ENCODE results near the gene KLHL33. TPM values are rescaled to one million over a fixed set of nuclear protein-coding genes. Genes with fewer than 3 reads are reported as not detected.

KLHL33 gene
- total RNA-seq, 4 donors from 2014 or later: 0.27 to 2.0 (median 0.36) TPM

DNA sequence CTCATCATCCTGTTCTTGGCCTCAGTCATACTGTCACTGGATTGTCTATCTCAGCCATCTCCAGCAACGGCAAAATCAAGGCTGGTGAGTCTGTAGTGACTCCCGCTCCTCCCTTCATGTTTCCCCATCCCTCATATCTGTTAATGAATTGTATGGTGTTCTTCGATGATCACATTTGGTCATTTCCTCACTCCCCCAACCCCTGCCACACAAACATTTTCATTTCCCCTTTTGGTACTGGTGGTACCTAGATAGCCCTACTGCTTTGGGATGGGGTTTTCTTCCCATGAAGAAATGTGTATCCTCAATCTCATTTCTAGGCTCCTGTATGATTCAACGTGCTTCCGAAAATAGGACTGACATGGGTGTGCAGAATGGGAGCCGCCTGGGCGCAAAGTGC is 2.7 kb upstream of the KLHL33 start:
- Histone ChIP-seq H3K36me3 (no peaks in the 10 kb centered on the region), H3K4me3 (replicated peaks in 1 of 3) (no peak overlapping the region), H3K4me1 (peaks cover 5 to 14% of the 10 kb centered on the region in 2 donors), H3K27me3 (no peaks in the 10 kb centered on the region), H3K9me3 (no peaks in the 10 kb centered on the region), H3K27ac (no peak overlapping the region)
- DNase-seq: no peak
- WGBS, 2 donors: 90 to 93% methylated on average over 7 of the region's 7 CpGs
- intact Hi-C loops (cut with DNase I): no loop called here
- TF ChIP-seq POLR2A (IDR thresholded peaks at IDR 0.05): no peak
- TF ChIP-seq, protein P1, sequence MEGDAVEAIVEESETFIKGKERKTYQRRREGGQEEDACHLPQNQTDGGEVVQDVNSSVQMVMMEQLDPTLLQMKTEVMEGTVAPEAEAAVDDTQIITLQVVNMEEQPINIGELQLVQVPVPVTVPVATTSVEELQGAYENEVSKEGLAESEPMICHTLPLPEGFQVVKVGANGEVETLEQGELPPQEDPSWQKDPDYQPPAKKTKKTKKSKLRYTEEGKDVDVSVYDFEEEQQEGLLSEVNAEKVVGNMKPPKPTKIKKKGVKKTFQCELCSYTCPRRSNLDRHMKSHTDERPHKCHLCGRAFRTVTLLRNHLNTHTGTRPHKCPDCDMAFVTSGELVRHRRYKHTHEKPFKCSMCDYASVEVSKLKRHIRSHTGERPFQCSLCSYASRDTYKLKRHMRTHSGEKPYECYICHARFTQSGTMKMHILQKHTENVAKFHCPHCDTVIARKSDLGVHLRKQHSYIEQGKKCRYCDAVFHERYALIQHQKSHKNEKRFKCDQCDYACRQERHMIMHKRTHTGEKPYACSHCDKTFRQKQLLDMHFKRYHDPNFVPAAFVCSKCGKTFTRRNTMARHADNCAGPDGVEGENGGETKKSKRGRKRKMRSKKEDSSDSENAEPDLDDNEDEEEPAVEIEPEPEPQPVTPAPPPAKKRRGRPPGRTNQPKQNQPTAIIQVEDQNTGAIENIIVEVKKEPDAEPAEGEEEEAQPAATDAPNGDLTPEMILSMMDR (IDR thresholded peaks at IDR 0.05): no peak

DNA sequence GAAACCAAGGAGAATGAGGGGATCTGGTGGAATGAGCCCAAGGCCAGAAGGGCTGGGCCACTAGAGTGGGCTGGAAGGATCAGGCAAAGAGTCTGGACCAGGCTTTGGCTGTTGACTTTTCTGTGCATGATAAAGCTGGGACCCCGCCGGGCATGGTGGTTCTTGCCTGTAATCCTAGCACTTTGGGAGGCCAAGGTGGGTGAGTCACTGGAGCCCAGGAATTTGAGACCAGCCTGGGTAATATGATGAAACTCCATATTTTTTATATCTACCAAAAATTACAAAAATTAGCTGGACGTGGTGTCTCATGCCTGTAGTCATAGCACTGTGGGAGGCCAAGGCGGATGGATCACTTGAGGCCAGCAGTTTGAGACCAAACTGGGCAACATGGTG is 393 bp upstream of the KLHL33 start:
- Histone ChIP-seq H3K36me3 (no peaks in the 10 kb centered on the region), H3K27ac (no peak overlapping the region), H3K4me1 (peaks cover 5 to 9% of the 10 kb centered on the region in 2 donors), H3K9me3 (no peaks in the 10 kb centered on the region), H3K27me3 (no peaks in the 10 kb centered on the region), H3K4me3 (replicated peaks in 1 of 3) (no peak overlapping the region)
- 95 to 99% methylated on average over 4 of the region's 4 CpGs for WGBS, 2 donors
- DNase-seq: no peak
- intact Hi-C loops (cut with DNase I): no loop called here
- TF ChIP-seq, protein P1 (IDR thresholded peaks at IDR 0.05): no peak
- no peak for TF ChIP-seq POLR2A (IDR thresholded peaks at IDR 0.05)

DNA sequence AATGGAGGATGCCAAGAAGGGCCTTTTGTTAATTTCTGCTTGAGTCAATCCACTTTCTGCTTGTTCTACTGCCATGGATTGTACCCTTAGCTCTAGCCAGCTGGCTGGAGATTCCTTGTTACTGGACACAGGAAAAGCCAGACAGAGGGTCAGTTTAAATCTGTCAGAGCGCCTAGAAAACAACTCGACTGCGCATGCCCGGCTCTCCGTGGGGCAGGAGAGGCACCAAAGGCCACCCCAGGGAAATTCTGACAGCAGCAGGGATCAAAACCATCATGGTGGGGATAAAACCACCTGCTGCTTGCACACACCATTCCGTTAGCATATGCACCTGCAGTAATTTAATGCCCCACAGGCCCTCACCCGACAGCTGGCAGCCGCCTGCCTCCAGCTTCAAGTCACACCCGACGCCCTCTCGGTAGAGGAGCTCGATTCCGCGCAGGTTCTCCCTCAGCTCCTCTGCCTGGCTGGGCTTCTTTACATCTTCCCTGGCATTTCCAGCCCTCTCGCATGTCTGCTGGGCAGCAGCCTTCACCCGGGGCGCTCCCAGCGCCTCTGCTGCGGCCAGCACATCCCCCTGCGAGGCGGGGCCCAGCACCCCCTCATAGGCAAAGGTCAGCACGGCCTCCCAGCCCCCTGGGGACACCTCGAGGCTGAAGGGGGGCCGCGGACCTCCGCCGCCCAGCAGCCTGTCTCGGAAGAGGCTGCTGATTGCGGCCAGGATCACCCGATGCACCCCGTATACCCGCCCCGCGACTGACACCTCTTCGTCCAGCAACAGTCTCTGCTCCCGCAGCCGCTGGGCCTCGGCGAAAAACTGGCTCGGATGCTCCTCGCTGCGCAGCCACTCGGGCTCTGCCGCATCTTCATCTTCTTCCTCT is 1.0 kb downstream of the KLHL33 start:
- peak overlapping the region in 1 of 3 donors; percentile 56 for H3K27ac ChIP-seq
- no peak for TF ChIP-seq POLR2A (IDR thresholded peaks at IDR 0.05)
- TF ChIP-seq, protein P1 (IDR thresholded peaks at IDR 0.05): no peak
- peak; percentile 32 to 53 for DNase-seq

DNA sequence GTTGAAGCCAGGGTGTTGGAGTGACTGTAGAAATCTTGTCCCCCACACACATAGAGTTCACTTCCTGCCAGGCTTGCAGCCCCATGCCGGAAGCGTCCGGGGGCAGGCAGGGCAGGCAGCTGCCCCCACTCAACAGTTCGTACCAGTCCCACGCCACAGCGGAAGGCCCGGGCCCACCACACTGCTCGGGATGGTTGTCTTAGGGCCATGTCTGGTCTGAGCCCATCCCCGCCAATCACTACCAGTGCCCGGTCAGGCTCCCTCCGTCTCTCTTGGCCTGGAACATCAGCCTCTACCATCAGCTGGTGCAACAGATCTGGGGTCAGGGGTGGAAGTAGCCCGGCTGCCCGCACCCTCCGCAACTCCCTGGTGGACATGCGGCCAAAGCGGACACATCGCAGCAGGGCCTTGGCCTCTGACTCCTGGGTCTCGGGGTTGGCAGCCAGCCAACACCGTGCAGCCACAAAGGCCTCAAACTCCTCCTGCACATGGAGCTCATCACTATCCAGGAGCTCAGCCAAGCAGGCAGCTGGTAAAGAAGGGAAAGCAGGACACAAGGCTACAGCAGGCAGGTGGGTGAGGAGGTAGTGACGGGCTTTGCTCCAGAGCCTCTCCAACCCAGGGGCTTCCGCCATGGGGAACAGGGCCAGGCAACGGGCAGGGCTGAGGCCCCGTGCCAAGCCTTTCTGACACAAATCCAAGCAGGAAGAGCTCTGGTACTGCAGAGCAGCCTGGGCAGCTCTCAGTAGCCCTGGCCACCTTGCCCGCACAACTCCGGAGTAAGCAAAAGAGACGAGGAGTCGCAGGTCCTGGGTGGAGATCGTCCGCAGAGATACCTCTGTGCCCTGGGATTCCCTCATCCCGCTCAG is 5.9 kb downstream of the KLHL33 start:
- no peak overlapping the region for H3K27ac ChIP-seq
- DNase-seq: peak; percentile 63 to 64
- intact Hi-C loops (cut with DNase I): no loop called here
- no peaks in the 10 kb centered on the region for H3K36me3 ChIP-seq
- no peaks in the 10 kb centered on the region for H3K27me3 ChIP-seq
- H3K4me3 ChIP-seq (replicated peaks in 1 of 3): no peak overlapping the region
- peaks cover 8% of the 10 kb centered on the region in 2 donors for H3K4me1 ChIP-seq
- TF ChIP-seq POLR2A (IDR thresholded peaks at IDR 0.05): no peak
- TF ChIP-seq, protein P1 (IDR thresholded peaks at IDR 0.05): no peak
- H3K9me3 ChIP-seq: no peaks in the 10 kb centered on the region
- 74 to 84% methylated on average over 17 to 25 of the region's 30 CpGs for WGBS, 2 donors

More for the DNA sequence above, 1.0 kb downstream of the KLHL33 start:
- Histone ChIP-seq H3K4me1 (peaks cover 10 to 14% of the 10 kb centered on the region in 2 donors), H3K36me3 (no peaks in the 10 kb centered on the region), H3K27me3 (no peaks in the 10 kb centered on the region), H3K4me3 (replicated peaks in 1 of 3) (peak overlapping the region in 1 of 3 donors; percentile 10), H3K9me3 (no peaks in the 10 kb centered on the region)
- 26 to 34% methylated on average over 20 to 44 of the region's 44 CpGs for WGBS, 2 donors
- intact Hi-C loops (cut with DNase I): no loop called here
